HG02885 (cell line): ENCODE data around the gene CACNA1C.

ENCODE experiments used
- ATAC-seq: cut with Tn5 transposase; IDR thresholded peaks from one replicate; pipeline ENCODE4 v1.9.1; 2021; ENCODE audit warnings: mild to moderate bottlenecking; ENCODE audit not compliant: unreplicated experiment, poor library complexity

The CACNA1C gene

DNA sequence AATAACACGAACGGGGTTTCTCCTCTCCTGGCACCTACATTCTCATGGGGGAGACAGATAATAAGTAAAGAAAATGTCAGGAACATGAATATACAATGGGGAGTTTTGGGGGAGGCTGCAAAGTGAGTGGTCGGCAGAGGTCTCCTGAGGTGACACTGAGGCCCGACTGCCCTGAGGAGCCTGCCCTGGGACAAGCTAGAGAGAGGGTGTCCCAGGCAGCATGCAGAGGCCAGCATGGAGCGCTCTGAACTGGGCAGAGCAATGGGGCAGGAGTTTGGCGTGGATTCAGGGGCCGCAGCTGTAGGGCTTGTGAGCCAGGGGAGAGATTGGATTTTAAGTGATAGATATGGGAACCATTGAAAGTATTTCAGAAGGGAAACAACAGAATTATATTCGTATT is 320.5 kb downstream of the CACNA1C start:
- no peak for ATAC-seq

DNA sequence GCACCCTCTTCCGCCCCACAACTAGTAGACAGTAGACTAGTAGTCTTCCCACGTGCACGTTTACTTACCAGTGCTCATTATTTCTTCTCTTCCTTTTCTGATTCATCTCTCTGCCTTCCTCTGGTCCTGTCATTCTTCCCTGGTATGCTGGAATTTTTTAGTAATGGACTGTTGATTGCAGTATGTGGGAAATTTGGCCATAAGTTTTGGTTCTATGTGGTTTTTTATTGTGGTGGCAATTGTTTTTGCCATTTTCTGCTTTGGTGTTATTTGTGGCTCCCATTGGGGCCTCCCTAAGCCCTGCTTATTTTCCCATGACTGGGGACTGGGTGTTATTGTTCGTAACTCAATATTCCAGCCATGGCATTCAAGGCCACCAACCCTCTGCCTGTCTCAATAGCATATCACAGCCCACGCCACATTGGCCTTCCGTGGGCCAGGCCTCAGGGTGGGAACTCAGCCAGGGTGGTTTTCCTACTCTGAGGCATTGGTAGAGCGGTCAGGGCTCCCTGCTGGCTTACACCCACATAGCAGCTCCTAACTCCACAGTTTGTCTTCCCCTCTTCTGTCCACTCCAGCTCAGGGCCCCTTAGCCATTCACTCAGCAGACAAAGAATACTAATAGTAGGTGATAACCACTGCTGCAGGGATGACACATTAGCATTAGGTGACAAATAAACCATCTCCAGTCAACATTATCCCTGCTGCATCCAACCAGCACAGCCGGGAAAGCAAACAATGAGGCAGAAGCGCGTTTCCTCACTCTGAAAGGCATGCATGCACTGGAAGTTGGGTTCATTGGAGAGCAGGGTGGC is 321.5 kb downstream of the CACNA1C start:
- no peak for ATAC-seq

GRCh38 chr12:2375871-2376270 is 323.1 kb downstream of the CACNA1C start:
- no peak for ATAC-seq

GRCh38 chr12:2376908-2377657 is 324.3 kb downstream of the CACNA1C start:
- no peak for ATAC-seq

DNA sequence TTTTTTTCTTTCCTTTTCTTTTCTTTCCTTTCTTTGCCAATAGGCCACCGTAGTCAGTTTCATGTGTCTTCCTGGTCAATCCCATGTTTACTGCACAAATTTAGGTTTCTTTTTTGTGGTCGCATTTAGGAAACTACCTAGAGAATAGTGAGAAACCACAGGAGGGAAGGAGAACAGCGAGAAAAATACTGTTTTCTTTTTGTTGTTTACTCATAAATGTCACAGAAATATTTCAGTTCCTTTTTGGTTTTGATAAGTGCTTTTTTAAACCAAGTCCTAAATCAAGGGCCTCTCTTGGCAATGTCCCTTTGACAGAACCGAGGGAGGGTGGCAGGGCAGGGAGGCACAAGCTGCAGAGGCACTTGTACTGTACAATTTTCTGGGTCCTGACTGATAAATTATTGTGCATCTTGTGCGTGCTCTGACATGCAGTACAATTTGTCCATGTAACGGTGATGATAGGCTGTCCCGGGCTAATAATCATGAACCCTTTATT is 326.1 kb downstream of the CACNA1C start:
- peak; percentile 50 for ATAC-seq

DNA sequence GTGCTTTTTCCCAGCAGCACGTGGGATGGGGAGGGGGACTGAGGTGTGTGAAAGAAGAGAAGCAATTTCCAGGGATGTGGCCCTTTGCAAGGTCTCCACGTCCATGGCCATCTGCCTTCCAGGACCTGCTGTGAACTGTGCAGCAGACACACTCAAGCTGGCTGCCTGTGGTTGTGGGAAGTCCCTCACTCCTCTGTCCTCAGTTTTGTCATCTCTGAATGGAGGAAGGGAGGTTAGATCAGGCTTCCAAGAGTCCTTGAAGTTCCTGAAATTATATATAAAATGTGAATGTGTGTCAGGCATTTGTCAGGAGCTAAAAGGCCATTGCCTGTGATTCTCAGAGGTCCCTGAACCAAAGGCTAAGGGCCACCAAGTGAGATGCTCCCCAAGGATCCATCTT is 328.2 kb downstream of the CACNA1C start:
- ATAC-seq, result no peak

- ATAC-seq, result no peak
These were observed 329.8 kb downstream of the CACNA1C start for GRCh38 chr12:2382370-2383155.

GRCh38 chr12:2383325-2384028 is 330.7 kb downstream of the CACNA1C start:
- no peak for ATAC-seq

DNA sequence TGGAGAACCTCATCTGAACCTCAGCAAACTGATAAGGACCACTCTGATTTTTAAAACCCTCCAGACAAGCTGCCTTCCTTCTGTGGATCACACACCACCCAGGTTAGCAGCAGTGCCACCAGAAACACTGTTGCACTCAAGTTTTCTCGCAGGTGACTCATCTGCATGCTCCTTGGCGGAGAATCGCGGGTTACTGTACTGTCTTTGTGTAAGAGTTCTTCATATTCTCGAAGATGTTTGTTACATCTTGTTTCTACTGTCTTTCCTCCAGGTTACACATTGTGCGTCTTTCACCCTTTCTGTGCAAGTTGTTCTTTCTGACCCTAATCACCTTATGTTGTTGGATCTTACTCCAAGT is 331.2 kb downstream of the CACNA1C start:
- no peak for ATAC-seq

- no peak for ATAC-seq
These were observed 332.0 kb downstream of the CACNA1C start for GRCh38 chr12:2384533-2385351.

DNA sequence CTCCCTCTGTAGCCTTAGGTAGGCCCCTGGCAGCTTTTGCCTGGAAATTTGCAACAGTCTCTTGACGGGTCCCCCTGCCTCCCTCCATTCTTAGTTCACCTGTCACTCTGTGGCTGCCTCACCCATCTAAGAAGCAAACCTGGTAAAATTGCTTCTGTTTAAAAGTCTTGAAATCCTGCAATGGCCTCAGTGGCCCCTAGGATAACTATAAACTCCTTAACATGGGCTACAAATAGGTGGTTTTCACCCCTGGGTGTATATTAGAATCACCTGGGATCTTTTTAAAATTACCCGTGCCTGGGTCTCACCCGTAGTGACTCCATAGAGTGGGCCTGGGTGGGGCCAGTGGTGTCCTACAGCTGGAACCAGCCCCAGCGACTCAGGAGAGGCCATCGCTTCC is 332.7 kb downstream of the CACNA1C start:
- no peak for ATAC-seq

DNA sequence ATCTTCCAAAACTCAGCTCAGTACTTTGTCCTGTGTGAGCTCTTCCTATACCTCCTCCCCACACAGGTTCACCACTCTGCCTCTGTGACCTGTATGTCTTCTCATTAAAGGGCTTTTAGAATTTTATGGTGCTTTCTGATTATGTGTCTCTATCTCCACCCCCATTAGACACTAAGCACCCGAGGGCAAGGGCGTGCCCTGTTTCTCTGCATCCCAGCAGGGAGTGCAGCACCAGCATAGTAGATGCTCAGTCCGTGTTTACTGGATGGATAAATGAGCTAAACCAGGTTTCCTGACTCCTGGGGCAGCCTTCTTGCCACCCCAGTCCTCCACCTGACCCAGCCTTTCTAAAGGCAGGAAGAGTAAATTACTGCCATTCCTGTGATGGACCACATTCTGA is 333.8 kb downstream of the CACNA1C start:
- ATAC-seq, result no peak

GRCh38 chr12:2387103-2387834 is 334.5 kb downstream of the CACNA1C start:
- ATAC-seq, result peak; percentile 61

DNA sequence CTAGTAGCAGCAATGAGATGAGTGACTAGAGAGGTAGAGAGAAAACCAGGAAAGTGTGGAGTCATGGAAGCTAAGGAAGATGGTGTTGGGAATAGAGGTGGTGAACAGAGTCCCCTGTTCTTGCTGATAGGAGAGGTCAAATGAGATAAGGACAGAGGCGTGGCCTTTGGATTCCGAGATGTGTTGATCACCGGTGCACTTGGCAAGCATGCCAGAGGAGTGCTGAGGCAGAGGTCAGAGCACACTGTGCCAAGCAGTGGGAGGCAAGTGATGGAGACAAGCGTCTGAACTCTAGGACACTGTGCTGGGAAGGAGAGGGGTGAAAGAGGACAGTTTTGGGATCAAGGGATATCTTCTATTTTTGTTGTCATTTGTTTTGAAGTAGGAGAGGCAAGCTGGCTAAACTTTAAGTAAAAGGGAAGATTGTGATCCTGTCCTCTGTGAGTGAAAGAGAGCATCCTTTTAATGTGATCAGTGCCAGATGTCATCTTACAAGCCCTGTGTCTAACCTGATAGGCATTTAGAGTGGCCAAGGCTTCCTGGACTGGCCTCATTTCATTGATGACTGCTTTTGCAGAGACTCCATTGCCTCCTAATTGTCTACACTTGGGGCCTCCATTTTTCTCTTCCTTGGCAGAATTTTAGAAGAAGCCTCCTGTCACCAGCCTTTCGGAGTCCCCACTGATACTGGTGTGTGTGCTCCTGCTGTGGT is 336.4 kb downstream of the CACNA1C start:
- no peak for ATAC-seq

GRCh38 chr12:2390133-2390532 is 337.3 kb downstream of the CACNA1C start:
- ATAC-seq, result no peak

DNA sequence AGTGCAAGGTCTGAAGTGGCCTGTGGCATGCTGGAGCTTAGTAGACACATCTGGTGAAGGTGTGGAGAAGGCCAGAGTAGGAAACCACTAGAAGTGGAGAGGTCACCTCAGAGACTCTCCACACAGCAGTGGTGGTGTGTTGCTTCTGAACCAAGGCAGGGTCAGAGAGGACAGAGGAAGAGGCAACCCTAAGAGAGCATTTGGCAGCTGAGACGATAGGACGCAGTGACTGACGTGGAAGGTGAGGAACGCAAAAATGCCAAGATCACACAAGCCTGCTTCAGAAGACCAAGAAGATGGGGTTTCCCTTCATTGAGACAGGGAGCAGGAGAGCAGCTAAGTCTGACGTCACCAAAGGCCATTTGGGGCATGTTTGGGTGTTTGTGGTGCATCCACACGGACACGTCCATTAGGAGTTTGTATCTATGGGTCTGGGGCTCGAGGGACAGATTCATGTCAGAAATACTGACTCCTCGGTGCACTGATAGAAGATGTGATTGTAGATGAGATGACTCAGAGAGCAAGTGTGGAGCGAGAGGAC is 338.1 kb downstream of the CACNA1C start:
- ATAC-seq, result no peak

DNA sequence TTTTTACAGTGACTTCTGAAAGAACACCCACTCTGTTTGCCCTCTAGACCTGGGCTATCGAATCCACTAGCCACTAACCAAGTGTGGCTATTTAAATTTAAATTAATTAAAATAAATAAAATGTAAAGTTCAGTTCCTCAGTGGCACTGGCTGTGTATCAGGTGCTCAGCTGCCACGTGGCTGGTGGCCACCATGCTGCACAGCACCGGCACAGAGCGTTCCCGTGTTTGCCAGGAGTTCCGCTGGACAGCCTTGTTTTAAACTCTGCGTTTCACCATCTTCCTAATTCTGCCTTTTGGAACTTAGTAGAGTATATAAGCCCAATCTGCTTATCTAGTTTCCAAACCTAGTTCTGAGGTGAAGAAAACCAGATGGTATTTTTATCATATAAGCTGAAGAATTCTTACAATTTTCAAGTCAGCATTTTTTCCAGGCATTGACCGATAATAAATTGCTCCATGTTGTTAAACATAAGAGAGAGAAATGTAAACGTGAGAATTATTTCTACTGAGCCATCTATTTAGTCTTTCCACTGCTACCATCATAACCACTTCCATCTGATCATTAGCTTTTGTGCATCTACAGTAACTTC is 339.0 kb downstream of the CACNA1C start:
- ATAC-seq, result no peak
